Epithelial cell of proximal tubule (primary cell): Measurements from ENCODE around the gene LRRK1. TPM values are rescaled to one million over a fixed set of nuclear protein-coding genes. Genes with fewer than 3 reads are reported as not detected.

Experiments
- DNase-seq: peaks from one replicate; pipeline ENCODE4 v3.0.0-alpha.2; 2011; ENCODE audit warnings: low read depth
- H3K4me3 ChIP-seq: 2 replicates; pipeline ENCODE4 v1.5.1; 2011; ENCODE audit warnings: low read depth, mild to moderate bottlenecking, low read length
- CTCF ChIP-seq: conservative IDR thresholded peaks from 2 replicates; pipeline ENCODE4 v1.5.1; 2012; ENCODE audit warnings: low read depth, mild to moderate bottlenecking, low read length
- total RNA-seq: library from RNA; depleted of rRNA; stranded (reverse); fragments of >200 nt; gene quantifications from 2 replicates; pipeline ENCODE4 v1.2.3, GENCODE V29; 2015

LRRK1 gene
- total RNA-seq, 1 donor from 2014 or later: 8.1 TPM

GRCh38 chr15:101107101-101107500 lies 187.9 kb downstream of the LRRK1 start:
- no peak for DNase-seq
- no peak for TF ChIP-seq CTCF
- no peak overlapping the region for H3K4me3 ChIP-seq

- H3K4me3 ChIP-seq: no peak overlapping the region
- no peak for DNase-seq
- TF ChIP-seq CTCF: no peak
These were observed 188.7 kb downstream of the LRRK1 start for GRCh38 chr15:101107625-101108460.

- no peak for TF ChIP-seq CTCF
- H3K4me3 ChIP-seq: no peak overlapping the region
- no peak for DNase-seq
These were observed 189.3 kb downstream of the LRRK1 start for GRCh38 chr15:101108461-101108775.

GRCh38 chr15:101108791-101109190 lies 189.6 kb downstream of the LRRK1 start:
- H3K4me3 ChIP-seq: no peak overlapping the region
- no peak for DNase-seq
- TF ChIP-seq CTCF: no peak

GRCh38 chr15:101110681-101111569 lies 191.8 kb downstream of the LRRK1 start:
- TF ChIP-seq CTCF: no peak
- DNase-seq: no peak
- no peak overlapping the region for H3K4me3 ChIP-seq

GRCh38 chr15:101111570-101112262 lies 192.6 kb downstream of the LRRK1 start:
- no peak for DNase-seq
- no peak for TF ChIP-seq CTCF
- no peak overlapping the region for H3K4me3 ChIP-seq
